Measurements from ENCODE around the gene IGFBP6.

The IGFBP6 gene

DNA sequence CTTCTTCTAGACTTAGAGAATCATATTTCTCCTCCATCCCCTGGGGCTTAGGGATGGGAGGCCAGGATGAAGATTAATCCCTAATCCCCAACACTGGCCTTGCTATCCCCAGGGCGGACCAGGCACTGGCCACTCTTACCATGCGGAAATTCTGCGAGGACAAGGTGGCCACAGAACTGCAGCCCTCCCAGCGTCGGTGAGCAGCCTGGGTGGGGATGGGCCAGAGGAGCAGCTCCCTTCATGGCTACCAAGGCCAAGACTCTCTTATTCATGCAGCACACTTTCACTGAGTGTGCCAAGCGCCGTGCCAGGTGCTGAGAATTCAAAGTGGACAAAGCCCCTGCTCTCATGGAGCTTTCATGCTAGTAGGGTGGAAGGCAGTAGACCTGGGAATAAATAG, 40.6 kb upstream of the IGFBP6 start:
- TF ChIP-seq, protein P1, sequence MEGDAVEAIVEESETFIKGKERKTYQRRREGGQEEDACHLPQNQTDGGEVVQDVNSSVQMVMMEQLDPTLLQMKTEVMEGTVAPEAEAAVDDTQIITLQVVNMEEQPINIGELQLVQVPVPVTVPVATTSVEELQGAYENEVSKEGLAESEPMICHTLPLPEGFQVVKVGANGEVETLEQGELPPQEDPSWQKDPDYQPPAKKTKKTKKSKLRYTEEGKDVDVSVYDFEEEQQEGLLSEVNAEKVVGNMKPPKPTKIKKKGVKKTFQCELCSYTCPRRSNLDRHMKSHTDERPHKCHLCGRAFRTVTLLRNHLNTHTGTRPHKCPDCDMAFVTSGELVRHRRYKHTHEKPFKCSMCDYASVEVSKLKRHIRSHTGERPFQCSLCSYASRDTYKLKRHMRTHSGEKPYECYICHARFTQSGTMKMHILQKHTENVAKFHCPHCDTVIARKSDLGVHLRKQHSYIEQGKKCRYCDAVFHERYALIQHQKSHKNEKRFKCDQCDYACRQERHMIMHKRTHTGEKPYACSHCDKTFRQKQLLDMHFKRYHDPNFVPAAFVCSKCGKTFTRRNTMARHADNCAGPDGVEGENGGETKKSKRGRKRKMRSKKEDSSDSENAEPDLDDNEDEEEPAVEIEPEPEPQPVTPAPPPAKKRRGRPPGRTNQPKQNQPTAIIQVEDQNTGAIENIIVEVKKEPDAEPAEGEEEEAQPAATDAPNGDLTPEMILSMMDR (IDR thresholded peaks at IDR 0.05), result no peak

- TF ChIP-seq, protein P1 (IDR thresholded peaks at IDR 0.05), result no peak
Measured at GRCh38 chr12:53057816-53058500, 39.5 kb upstream of the IGFBP6 start.

- TF ChIP-seq, protein P1 (IDR thresholded peaks at IDR 0.05), result no peak
Measured at GRCh38 chr12:53058674-53059433, 38.6 kb upstream of the IGFBP6 start.

DNA sequence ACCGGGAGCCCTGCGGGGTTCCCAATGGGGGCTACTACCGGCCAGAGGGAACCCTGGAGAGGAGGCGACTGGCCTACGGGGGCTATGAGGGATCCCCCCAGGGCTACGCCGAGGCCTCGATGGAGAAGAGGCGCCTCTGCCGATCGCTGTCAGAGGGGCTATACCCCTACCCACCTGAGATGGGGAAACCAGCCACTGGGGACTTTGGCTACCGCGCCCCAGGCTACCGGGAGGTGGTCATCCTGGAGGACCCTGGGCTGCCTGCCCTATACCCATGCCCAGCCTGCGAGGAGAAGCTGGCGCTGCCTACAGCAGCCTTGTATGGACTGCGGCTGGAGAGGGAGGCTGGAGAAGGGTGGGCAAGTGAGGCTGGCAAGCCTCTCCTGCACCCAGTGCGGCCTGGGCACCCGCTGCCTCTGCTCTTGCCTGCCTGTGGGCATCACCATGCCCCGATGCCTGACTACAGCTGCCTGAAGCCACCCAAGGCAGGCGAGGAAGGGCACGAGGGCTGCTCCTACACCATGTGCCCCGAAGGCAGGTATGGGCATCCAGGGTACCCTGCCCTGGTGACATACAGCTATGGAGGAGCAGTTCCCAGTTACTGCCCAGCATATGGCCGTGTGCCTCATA, 37.9 kb upstream of the IGFBP6 start:
- TF ChIP-seq, protein P1 (IDR thresholded peaks at IDR 0.05), result no peak

GRCh38 chr12:53060064-53060720, 37.3 kb upstream of the IGFBP6 start:
- TF ChIP-seq, protein P1 (IDR thresholded peaks at IDR 0.05), result no peak

DNA sequence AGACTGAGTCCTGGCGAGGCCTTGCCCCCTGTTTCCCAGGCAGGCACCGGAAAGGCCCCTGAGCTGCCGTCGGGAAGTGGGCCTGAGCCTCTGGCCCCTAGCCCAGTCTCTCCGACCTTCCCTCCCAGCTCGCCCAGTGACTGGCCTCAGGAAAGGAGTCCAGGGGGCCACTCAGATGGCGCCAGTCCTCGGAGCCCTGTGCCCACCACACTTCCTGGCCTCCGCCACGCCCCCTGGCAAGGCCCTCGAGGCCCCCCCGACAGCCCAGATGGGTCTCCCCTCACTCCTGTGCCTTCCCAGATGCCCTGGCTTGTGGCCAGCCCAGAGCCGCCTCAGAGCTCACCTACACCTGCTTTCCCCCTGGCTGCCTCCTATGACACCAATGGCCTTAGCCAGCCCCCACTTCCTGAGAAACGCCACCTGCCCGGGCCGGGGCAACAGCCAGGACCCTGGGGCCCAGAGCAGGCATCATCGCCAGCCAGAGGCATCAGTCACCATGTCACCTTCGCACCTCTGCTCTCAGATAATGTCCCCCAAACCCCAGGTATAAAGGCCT, 36.7 kb upstream of the IGFBP6 start:
- TF ChIP-seq, protein P1 (IDR thresholded peaks at IDR 0.05), result no peak

DNA sequence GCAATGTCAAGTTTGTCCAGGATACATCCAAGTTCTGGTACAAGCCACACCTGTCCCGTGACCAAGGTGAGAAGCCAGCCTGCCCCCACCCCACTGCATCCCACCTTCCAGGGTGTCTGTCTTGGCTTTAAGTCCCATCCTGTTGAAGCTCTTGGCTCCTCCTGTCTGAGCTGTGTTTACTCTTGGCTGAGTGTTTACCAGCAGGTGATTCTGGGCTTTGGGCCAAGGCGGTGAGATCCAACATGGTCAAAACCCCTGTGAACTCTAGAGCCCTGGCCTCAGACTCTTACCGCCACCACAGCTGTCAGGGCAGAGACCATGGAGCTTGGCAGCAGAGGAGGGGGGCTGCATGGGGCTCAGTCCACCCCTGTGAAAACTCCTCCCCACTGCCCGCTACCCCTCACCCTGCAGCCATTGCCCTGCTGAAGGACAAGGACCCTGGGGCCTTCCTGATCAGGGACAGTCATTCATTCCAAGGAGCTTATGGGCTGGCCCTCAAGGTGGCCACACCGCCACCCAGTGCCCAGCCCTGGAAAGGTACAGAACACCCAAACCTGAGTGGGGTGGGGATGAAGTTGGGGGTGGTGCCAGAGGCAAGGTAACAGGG, 36.0 kb upstream of the IGFBP6 start:
- TF ChIP-seq, protein P1 (IDR thresholded peaks at IDR 0.05), result peak; percentile 45; the same call in 1 of the 2 replicates
